GM23338 (cell line): ENCODE measurements around the gene NUDCD2.

Source experiments
- CREB1 ChIP-seq: fragments of 250-450 bp; sonication (Bioruptor Pico); IDR thresholded peaks from 2 replicates; pipeline ENCODE4 v1.5.0; 2020; ENCODE audit warnings: low read depth, mild to moderate bottlenecking, moderate library complexity
- CTCF ChIP-seq, 2 experiments: fragments of 200-600 bp in 1 of 2; sonication (generic) in 1 of 2; conservative IDR thresholded peaks; 2 replicates each; pipeline versions ENCODE4 v1.5.1 to v1.6.1; 2016 to 2017; ENCODE audit warnings: antibody characterized with exemption in 2 of 2, low read depth in 2 of 2, mild to moderate bottlenecking in 2 of 2, moderate library complexity in 1 of 2
- ETS1 ChIP-seq: IDR thresholded peaks from 2 replicates; pipeline ENCODE4 v1.6.1; 2016; ENCODE audit warnings: antibody characterized with exemption
- EZH2 ChIP-seq: fragments of 200-600 bp; sonication (generic); IDR thresholded peaks from one replicate; pipeline ENCODE4 v1.8.0; 2017; ENCODE audit warnings: antibody characterized with exemption, mild to moderate bottlenecking, low read depth; ENCODE audit not compliant: unreplicated experiment
- EZH2phosphoT487 ChIP-seq: fragments of 200-600 bp; sonication (generic); IDR thresholded peaks from one replicate; pipeline ENCODE4 v1.8.1; 2018; ENCODE audit warnings: antibody characterized with exemption; ENCODE audit not compliant: unreplicated experiment
- JUNB ChIP-seq: IDR thresholded peaks from one replicate; pipeline ENCODE4 v1.6.1; 2016; ENCODE audit warnings: antibody characterized with exemption; ENCODE audit not compliant: unreplicated experiment
- NANOG ChIP-seq: IDR thresholded peaks from 2 replicates; pipeline ENCODE4 v1.6.1; 2016; ENCODE audit warnings: antibody characterized with exemption, borderline replicate concordance
- POLR2AphosphoS5 ChIP-seq: IDR thresholded peaks from 2 replicates; pipeline ENCODE4 v1.6.1; 2016; ENCODE audit warnings: antibody characterized with exemption, low read depth
- REST ChIP-seq: IDR thresholded peaks from one replicate; pipeline ENCODE4 v1.6.1; 2018; ENCODE audit warnings: antibody characterized with exemption; ENCODE audit not compliant: unreplicated experiment
- STAT1 ChIP-seq: IDR thresholded peaks from one replicate; pipeline ENCODE4 v1.6.1; 2016; ENCODE audit warnings: antibody characterized with exemption; ENCODE audit not compliant: unreplicated experiment
- ZNF114 ChIP-seq: fragments of 250-450 bp; sonication (Bioruptor Pico); IDR thresholded peaks from 2 replicates; pipeline ENCODE4 v1.5.0; 2020; ENCODE audit warnings: mild to moderate bottlenecking, moderate library complexity
- ZNF331 ChIP-seq: fragments of 250-450 bp; sonication (Bioruptor Pico); IDR thresholded peaks from 2 replicates; pipeline ENCODE4 v1.5.0; 2020; ENCODE audit warnings: low read depth, mild to moderate bottlenecking, moderate library complexity
- ZNF462 ChIP-seq: fragments of 250-450 bp; sonication (Bioruptor Pico); IDR thresholded peaks from 2 replicates; pipeline ENCODE4 v1.5.0; 2020; ENCODE audit warnings: mild to moderate bottlenecking, moderate library complexity

- TF ChIP-seq CTCF (conservative IDR thresholded peaks at IDR 0.05; ENCODE audit: low read depth in 2 of 2), result peak; percentile 62 to 75
- TF ChIP-seq EZH2phosphoT487, result no peak
- no peak for TF ChIP-seq POLR2AphosphoS5
- TF ChIP-seq EZH2, result no peak
- no peak for TF ChIP-seq REST
- TF ChIP-seq ZNF114 (CRISPR knock-in tag), result no peak
- no peak for TF ChIP-seq CREB1 (CRISPR knock-in tag)
- TF ChIP-seq ETS1, result no peak
- TF ChIP-seq ZNF462 (CRISPR knock-in tag), result no peak
- no peak for TF ChIP-seq STAT1
- TF ChIP-seq JUNB, result no peak
- TF ChIP-seq ZNF331 (CRISPR knock-in tag), result no peak
- no peak for TF ChIP-seq NANOG
Observed at GRCh38 chr5:163489055-163489744, 29.3 kb upstream of the NUDCD2 start.
